ENCODE data around the gene NMD3.

Gene NMD3

GRCh38 chr3:161284989-161285388, 63.9 kb downstream of the NMD3 start:
- no peak for DNase-seq (ENCODE audit: low read depth)

- no peak for DNase-seq (ENCODE audit: low read depth)
These were observed 68.1 kb downstream of the NMD3 start for GRCh38 chr3:161289174-161289573.

- DNase-seq (ENCODE audit: low read depth): no peak
These were observed 70.2 kb downstream of the NMD3 start for GRCh38 chr3:161291191-161291901.

DNA sequence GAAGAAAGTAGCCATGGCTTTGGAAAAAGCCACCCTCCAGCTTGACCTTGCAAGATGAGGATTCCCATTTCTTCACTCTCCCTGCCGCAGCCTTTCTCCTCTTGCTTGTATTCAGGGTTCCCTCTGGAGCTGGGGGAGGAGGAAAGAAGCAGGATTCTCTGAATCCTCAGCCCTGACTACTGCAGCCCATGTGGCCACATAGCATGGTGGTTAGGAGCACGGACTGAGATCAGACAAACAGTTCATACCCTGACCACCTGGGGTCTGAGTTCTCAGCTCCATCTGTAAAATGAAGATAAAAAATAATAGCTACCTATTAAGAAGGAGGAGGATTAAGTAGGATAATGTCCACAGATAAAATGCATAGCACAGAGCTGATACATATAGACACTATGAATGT, 72.3 kb downstream of the NMD3 start:
- DNase-seq (ENCODE audit: low read depth): no peak

- DNase-seq (ENCODE audit: low read depth): no peak
These were observed 74.2 kb downstream of the NMD3 start for GRCh38 chr3:161295325-161295724.

GRCh38 chr3:161296814-161297213, 75.7 kb downstream of the NMD3 start:
- DNase-seq (ENCODE audit: low read depth): no peak

All from stimulated activated CD8-positive, alpha-beta memory T cell treated with anti-CD3 and anti-CD28 coated beads, Interleukin-15, amount 100 ng/mL, for 24 hours (primary cell).